GM23338 (cell line): ENCODE measurements around the gene TXNL4A. TPM values are rescaled to one million over a fixed set of nuclear protein-coding genes. Genes with fewer than 3 reads are reported as not detected.

Source experiments
- ATAC-seq: fragments of 200-7000 bp; cut with Tn5 transposase; 3 replicates; pipeline ENCODE4 v1.9.1; 2020
- DNase-seq: peaks from one replicate; pipeline ENCODE4 v3.0.0-alpha.2; 2015; ENCODE audit warnings: low spot score
- H2AFZ ChIP-seq: fragments of 200-600 bp; sonication (generic); 2 replicates; pipeline ENCODE4 v1.8.0; 2016; ENCODE audit warnings: antibody characterized with exemption, mild to moderate bottlenecking, moderate library complexity
- H3F3A ChIP-seq: fragments of 200-600 bp; sonication (generic); replicated peaks from 2 replicates; pipeline ENCODE4 v1.8.0; 2017; ENCODE audit warnings: antibody characterized with exemption, mixed run types, low read depth
- H3K27ac ChIP-seq: fragments of 200-600 bp; sonication (generic); 2 replicates; pipeline ENCODE4 v1.6.1; 2016; ENCODE audit warnings: low read depth
- H3K27me3 ChIP-seq: fragments of 200-600 bp; sonication (generic); 2 replicates; pipeline ENCODE4 v1.8.0; 2016; ENCODE audit warnings: mild to moderate bottlenecking, mixed run types, moderate library complexity; ENCODE audit not compliant: insufficient read depth
- H3K36me3 ChIP-seq: fragments of 200-600 bp; sonication (generic); 2 replicates; pipeline ENCODE4 v1.8.0; 2016; ENCODE audit warnings: mild to moderate bottlenecking; ENCODE audit not compliant: insufficient read depth
- H3K4me1 ChIP-seq: fragments of 200-600 bp; sonication (generic); 2 replicates; pipeline ENCODE4 v1.8.0; 2016; ENCODE audit warnings: mild to moderate bottlenecking, moderate library complexity; ENCODE audit not compliant: insufficient read depth
- H3K4me2 ChIP-seq: fragments of 200-600 bp; sonication (generic); 2 replicates; pipeline ENCODE4 v1.7.1; 2017; ENCODE audit warnings: mixed run types
- H3K4me3 ChIP-seq: fragments of 200-600 bp; sonication (generic); 2 replicates; pipeline ENCODE4 v1.6.1; 2016; ENCODE audit warnings: mixed run types
- H3K79me2 ChIP-seq: fragments of 200-600 bp; sonication (generic); replicated peaks from 2 replicates; pipeline ENCODE4 v1.8.0; 2017; ENCODE audit warnings: mild to moderate bottlenecking; ENCODE audit not compliant: insufficient read depth
- H3K9me2 ChIP-seq: fragments of 200-600 bp; sonication (generic); 2 replicates; pipeline ENCODE4 v1.8.0; 2017; ENCODE audit not compliant: insufficient read depth
- H4K20me1 ChIP-seq: fragments of 200-600 bp; sonication (generic); replicated peaks from 2 replicates; pipeline ENCODE4 v1.8.0; 2017; ENCODE audit warnings: mild to moderate bottlenecking; ENCODE audit not compliant: insufficient read depth
- H3K27ac Mint-ChIP-seq: 2 replicates; pipeline ENCODE4 v1.8.0; 2020; ENCODE audit warnings: inconsistent platforms, mild to moderate bottlenecking, moderate library complexity, mixed read lengths
- H3K27me3 Mint-ChIP-seq: 3 replicates; pipeline ENCODE4 v1.8.0; 2022; ENCODE audit warnings: low read depth, mild to moderate bottlenecking, moderate library complexity, mixed read lengths, inconsistent platforms; ENCODE audit not compliant: insufficient read depth, poor library complexity
- H3K36me3 Mint-ChIP-seq: 3 replicates; pipeline ENCODE4 v1.8.0; 2021; ENCODE audit warnings: low read depth, mild to moderate bottlenecking, inconsistent platforms, moderate library complexity, mixed read lengths
- H3K4me1 Mint-ChIP-seq: 3 replicates; pipeline ENCODE4 v1.8.0; 2020; ENCODE audit warnings: mild to moderate bottlenecking, inconsistent platforms, mixed read lengths
- H3K4me3 Mint-ChIP-seq: 3 replicates; pipeline ENCODE4 v1.8.0; 2021; ENCODE audit warnings: moderate library complexity, mild to moderate bottlenecking, inconsistent platforms, mixed read lengths
- H3K9me3 Mint-ChIP-seq: 3 replicates; pipeline ENCODE4 v1.8.0; 2020; ENCODE audit warnings: moderate library complexity, mild to moderate bottlenecking, inconsistent platforms, mixed read lengths
- ETS1 ChIP-seq: IDR thresholded peaks from 2 replicates; pipeline ENCODE4 v1.6.1; 2016; ENCODE audit warnings: antibody characterized with exemption
- JUNB ChIP-seq: IDR thresholded peaks from one replicate; pipeline ENCODE4 v1.6.1; 2016; ENCODE audit warnings: antibody characterized with exemption; ENCODE audit not compliant: unreplicated experiment
- REST ChIP-seq: IDR thresholded peaks from one replicate; pipeline ENCODE4 v1.6.1; 2018; ENCODE audit warnings: antibody characterized with exemption; ENCODE audit not compliant: unreplicated experiment
- STAT1 ChIP-seq: IDR thresholded peaks from one replicate; pipeline ENCODE4 v1.6.1; 2016; ENCODE audit warnings: antibody characterized with exemption; ENCODE audit not compliant: unreplicated experiment
- ZNF114 ChIP-seq: fragments of 250-450 bp; sonication (Bioruptor Pico); IDR thresholded peaks from 2 replicates; pipeline ENCODE4 v1.5.0; 2020; ENCODE audit warnings: mild to moderate bottlenecking, moderate library complexity
- ZNF331 ChIP-seq: fragments of 250-450 bp; sonication (Bioruptor Pico); IDR thresholded peaks from 2 replicates; pipeline ENCODE4 v1.5.0; 2020; ENCODE audit warnings: low read depth, mild to moderate bottlenecking, moderate library complexity
- polyA plus RNA-seq: library from polyadenylated mRNA; unstranded; fragments of >200 nt; fragmentation: Nextera tagmentation; extraction: Ambion mirVana; gene quantifications from 2 replicates; pipeline ENCODE4 v1.2.1, GENCODE V29; 2016
- total RNA-seq: library from RNA; depleted of rRNA; stranded (reverse); fragments of >200 nt; shearing (Covaris generic); gene quantifications from 2 replicates; pipeline ENCODE4 v1.2.3, GENCODE V29; 2014

Gene TXNL4A
- total and polyA plus RNA-seq, 2 experiments from 2014 or later = 51.0 to 271 TPM

GRCh38 chr18:79931475-79931874 is 56.9 kb downstream of the TXNL4A start:
- H3K36me3 Mint-ChIP-seq = peaks cover 27% of the 10 kb centered on the region
- TF ChIP-seq ZNF114 (CRISPR knock-in tag) = no peak
- TF ChIP-seq ZNF331 (CRISPR knock-in tag) = no peak
- no peak for TF ChIP-seq ETS1
- no peak for TF ChIP-seq STAT1
- peaks cover 4% of the 10 kb centered on the region for H3K27me3 Mint-ChIP-seq
- peaks cover 6% of the 10 kb centered on the region for H3K4me1 Mint-ChIP-seq
- no peak for DNase-seq
- H3K9me2 ChIP-seq = no peaks in the 10 kb centered on the region
- H3K27ac Mint-ChIP-seq = no peak overlapping the region
- no peaks in the 10 kb centered on the region for H3F3A ChIP-seq
- H3K4me2 ChIP-seq = no peak overlapping the region
- H3K4me3 Mint-ChIP-seq = no peak overlapping the region
- H3K4me3 ChIP-seq = no peak overlapping the region
- H3K4me1 ChIP-seq = 0 out of 2 replicates have a peak, but pooled peaks cover 3% of the 10 kb centered on the region
- H3K27me3 ChIP-seq = no peaks in the 10 kb centered on the region
- no peak for ATAC-seq
- H3K9me3 Mint-ChIP-seq = peaks cover 26% of the 10 kb centered on the region
- no peak overlapping the region for H3K27ac ChIP-seq
- no peaks in the 10 kb centered on the region; the same call in 1 of the 2 replicates for H4K20me1 ChIP-seq
- no peak overlapping the region for H2AFZ ChIP-seq
- H3K79me2 ChIP-seq = peaks cover 15% of the 10 kb centered on the region
- peaks cover 4% of the 10 kb centered on the region; the same call in 1 of the 2 replicates for H3K36me3 ChIP-seq

- H3K27me3 Mint-ChIP-seq = peaks cover 4% of the 10 kb centered on the region
- peaks cover 26% of the 10 kb centered on the region for H3K9me3 Mint-ChIP-seq
- H3K79me2 ChIP-seq = peaks cover 12% of the 10 kb centered on the region
- H3K4me3 Mint-ChIP-seq = no peak overlapping the region
- peaks cover 25% of the 10 kb centered on the region for H3K36me3 Mint-ChIP-seq
- TF ChIP-seq JUNB (no peak), STAT1 (no peak), REST (no peak), ZNF331 (CRISPR knock-in tag) (no peak), ETS1 (no peak)
- no peaks in the 10 kb centered on the region for H3K27me3 ChIP-seq
- H3K4me3 ChIP-seq = no peak overlapping the region
- no peaks in the 10 kb centered on the region for H3F3A ChIP-seq
- no peak overlapping the region for H2AFZ ChIP-seq
- H3K36me3 ChIP-seq = peaks cover 4% of the 10 kb centered on the region; the same call in 1 of the 2 replicates
- 0 out of 2 replicates have a peak, but pooled peaks cover 3% of the 10 kb centered on the region for H3K4me1 ChIP-seq
- H4K20me1 ChIP-seq = no peaks in the 10 kb centered on the region; the same call in 1 of the 2 replicates
- H3K27ac Mint-ChIP-seq = no peak overlapping the region
- DNase-seq (no peak), ATAC-seq (no peak)
- H3K27ac ChIP-seq = no peak overlapping the region
- H3K4me2 ChIP-seq = no peak overlapping the region
- H3K4me1 Mint-ChIP-seq = peaks cover 13% of the 10 kb centered on the region
- H3K9me2 ChIP-seq = no peaks in the 10 kb centered on the region
Measured at GRCh38 chr18:79930020-79930642, 58.2 kb downstream of the TXNL4A start.
